C4-2B (cell line): Measurements from ENCODE around the gene SYPL1.

Experiments used
- H3K27ac ChIP-seq: fragments of 450-650 bp; 2 replicates; pipeline ENCODE4 v1.5.1; 2017
- ZFX ChIP-seq: fragments of 450-650 bp; IDR thresholded peaks from 2 replicates; pipeline ENCODE4 v1.6.1; 2017
- TF ChIP-seq, protein P1 (sequence below): fragments of 450-650 bp; conservative IDR thresholded peaks from 2 replicates; pipeline ENCODE4 v1.5.1; 2017; ENCODE audit warnings: mild to moderate bottlenecking

Gene SYPL1

DNA sequence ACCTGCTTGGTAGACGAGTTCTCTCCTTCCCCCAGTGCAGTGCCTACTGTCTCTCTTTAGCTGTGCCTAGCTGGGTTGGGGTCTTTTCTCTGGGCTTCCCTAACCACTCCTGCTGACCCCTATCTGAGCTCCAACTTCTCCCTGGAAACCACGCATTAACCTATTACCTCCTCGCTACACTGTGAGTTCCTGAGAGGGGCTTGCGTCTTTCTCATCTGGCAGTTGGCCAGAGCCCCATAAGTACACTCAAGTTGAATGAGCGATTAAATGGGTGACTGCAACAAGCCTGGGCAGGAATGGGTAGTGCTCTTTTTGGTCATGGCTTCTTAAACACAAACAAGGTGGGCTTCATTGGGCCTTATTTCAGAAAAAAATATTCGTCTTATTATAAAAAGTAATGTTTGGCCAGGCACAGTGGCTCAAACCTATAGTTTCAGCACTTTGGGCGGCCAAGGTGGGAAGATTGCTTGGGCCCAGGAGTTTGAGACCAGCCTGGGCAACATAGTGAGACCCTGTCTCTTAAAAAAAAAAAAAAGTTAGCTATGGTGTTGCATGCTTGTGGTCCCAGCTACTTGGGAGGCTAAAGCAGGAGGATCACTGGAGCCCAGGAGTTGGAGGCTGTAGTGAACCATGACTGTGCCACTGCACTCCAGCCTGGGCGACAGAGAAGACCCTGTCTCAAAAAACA, 41.4 kb downstream of the SYPL1 start:
- TF ChIP-seq, protein P1, sequence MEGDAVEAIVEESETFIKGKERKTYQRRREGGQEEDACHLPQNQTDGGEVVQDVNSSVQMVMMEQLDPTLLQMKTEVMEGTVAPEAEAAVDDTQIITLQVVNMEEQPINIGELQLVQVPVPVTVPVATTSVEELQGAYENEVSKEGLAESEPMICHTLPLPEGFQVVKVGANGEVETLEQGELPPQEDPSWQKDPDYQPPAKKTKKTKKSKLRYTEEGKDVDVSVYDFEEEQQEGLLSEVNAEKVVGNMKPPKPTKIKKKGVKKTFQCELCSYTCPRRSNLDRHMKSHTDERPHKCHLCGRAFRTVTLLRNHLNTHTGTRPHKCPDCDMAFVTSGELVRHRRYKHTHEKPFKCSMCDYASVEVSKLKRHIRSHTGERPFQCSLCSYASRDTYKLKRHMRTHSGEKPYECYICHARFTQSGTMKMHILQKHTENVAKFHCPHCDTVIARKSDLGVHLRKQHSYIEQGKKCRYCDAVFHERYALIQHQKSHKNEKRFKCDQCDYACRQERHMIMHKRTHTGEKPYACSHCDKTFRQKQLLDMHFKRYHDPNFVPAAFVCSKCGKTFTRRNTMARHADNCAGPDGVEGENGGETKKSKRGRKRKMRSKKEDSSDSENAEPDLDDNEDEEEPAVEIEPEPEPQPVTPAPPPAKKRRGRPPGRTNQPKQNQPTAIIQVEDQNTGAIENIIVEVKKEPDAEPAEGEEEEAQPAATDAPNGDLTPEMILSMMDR = no peak
- no peak for TF ChIP-seq ZFX
- peak overlapping the region; percentile 76 for H3K27ac ChIP-seq

DNA sequence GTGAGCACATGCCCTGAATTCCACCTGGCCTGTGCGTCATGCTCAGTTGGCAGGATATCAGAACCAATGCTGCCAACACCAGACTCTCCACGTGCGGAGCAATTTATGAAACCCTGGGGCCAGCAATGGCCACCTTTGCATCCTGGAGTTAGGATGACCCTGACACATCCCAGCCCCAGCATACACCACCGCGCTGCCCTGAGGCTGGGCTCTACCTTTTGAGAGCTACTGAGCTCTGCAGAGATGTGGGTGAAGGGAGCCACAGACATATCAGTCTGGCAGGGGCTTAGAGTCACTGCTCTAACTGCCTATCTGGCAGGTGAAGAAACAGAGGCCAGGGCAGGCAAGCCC, 41.9 kb downstream of the SYPL1 start:
- peak overlapping the region; percentile 76 for H3K27ac ChIP-seq
- TF ChIP-seq ZFX = no peak
- TF ChIP-seq, protein P1 = no peak

DNA sequence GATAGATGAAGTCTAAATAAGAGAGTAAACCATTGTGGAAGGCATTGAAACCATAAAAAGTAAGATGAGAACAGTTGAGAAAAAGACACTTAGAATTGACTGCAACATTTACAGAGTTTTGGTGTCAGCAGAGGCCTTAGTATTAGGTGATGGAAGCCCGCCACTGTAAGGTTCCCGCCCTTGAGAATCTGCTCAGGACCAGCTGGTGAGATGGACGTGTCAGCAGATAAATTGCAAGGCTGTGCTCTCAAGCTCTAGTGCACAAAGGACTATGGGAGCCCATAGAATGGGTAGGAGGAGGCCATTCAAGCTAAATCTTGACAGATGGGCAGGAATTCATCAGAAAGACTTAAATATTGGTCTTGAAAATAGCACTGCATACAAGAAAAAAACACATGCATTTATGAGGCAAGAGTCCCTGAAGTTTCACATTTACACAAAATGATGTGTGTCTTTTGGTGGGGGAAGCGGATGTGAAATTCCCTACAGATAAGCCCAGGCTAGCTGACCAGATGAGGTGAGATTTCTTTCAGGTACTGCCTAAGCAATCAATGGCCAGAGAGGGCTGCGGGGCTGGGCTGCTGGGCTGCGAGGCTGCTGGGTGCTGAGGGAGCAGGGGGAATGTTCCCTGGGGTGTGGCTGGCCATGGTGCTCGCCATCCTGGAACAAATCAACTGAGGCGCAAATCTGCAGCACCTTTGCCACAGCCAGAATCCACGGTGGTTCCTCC, 42.5 kb downstream of the SYPL1 start:
- peak overlapping the region; percentile 76 for H3K27ac ChIP-seq
- TF ChIP-seq ZFX = no peak
- TF ChIP-seq, protein P1 = no peak

DNA sequence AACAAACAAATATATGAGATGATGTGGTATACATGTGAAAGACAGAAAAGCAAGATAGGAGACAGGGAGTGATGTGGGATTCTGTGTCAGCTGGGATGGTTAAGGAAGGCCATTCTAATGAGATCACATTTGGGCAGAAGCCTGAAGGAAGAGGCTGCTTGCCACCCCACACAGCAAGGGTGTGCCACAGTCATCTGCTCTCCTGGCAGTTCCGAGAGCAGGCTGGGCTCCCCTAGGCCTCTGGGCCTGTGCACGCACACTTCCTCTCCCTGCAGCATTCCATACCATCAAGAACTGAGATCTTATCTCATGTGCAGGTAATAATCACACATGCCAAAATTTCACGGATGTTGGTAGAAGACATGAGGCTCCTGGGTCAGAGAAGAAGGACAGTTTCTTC, 43.1 kb downstream of the SYPL1 start:
- TF ChIP-seq ZFX = peak; percentile 66; the same call in 1 of the 2 replicates
- TF ChIP-seq, protein P1 = no peak
- H3K27ac ChIP-seq = peak overlapping the region; percentile 76

DNA sequence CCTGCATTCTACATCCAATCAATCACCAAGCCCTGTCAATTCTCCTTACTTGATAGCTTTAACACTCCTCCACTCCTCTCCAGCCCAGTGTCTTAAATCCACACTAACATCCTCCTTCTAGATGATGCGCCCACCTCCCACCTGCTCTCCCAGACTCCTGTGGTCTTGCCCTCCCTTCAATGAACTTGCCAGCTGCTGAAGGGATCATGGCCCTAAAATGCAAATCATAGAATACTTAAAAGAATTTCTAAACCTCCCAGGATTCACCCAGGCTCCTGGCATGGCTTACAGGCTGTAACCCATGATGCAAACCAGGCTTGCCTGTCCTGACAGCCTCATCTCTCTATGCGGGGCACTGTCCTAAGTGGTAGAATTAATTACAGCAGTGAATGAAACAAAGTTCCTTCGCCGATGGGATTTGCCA, 43.6 kb downstream of the SYPL1 start:
- H3K27ac ChIP-seq = peak overlapping the region; percentile 76
- no peak for TF ChIP-seq ZFX
- TF ChIP-seq, protein P1 = no peak

DNA sequence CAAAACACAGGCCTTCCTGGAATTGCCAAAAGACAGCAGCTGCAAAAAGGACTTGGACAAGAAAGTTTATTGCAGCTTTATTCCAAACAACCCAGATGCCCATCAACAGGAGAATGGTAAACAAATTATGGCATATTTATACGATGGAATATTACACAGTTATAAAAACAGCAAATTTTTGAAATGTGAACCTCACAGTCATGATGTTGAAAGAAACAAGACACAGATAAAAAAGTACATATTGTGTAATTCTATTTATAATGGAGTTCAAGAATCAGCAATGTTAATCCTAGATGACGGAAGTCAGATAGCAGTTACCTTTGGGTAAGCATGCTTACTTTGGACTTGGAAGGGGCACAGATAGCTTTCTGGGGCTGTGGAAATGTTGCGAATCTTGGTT, 44.4 kb downstream of the SYPL1 start:
- H3K27ac ChIP-seq = no peak overlapping the region
- TF ChIP-seq, protein P1 = no peak
- no peak for TF ChIP-seq ZFX

DNA sequence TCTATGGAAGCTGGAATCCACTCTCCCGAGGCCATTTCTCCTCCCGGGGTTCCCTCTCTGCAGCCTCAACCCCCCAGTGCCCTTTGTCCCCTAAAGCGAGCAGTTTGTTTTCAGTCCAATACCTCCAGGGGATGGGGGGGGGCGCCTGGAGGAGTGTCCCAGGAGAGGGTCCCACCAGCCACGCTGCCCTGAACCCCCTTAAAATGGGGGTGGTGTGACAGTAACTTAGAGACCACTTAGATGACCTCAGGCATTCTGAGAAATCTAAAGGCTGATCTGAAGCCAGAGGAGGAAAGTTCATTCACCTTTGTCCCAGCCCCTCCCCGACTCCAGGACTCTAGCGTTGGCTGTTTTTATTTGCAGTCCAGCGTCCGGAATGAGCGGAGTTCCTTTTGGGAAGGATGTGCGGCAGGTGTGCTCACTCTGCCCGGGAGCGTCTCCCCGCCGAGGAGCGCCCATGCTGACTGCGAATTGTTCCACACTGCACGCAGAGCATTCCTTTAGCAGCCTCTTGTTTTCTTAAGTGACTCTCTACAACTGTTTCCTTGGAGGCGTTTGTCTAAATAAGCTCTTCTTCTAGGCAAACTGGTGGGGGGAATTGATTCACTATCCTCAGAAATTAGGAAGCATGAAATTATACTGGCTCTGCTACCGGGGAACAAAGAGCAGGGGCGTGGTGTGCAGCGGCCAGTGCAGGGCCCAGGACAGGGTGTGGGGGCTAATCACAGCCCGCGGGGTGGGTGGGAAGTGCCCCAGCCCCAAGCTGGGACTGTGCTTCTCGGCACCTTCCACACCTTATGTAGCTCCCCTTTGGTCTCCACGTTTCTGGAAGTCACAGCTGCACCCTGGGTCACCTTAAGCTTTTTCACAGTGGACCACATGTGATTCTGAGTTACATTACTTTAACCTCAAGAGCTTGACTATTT, 46.3 kb downstream of the SYPL1 start:
- peak overlapping the region; percentile 68 for H3K27ac ChIP-seq
- TF ChIP-seq, protein P1 = no peak
- TF ChIP-seq ZFX = no peak
